GM06990 (cell line): ENCODE measurements around the gene PRSS16.

Source experiments
- DNase-seq: peaks from one replicate; pipeline ENCODE4 v3.0.0-alpha.2; 2011; ENCODE audit not compliant: insufficient read length; ENCODE audit errors: extremely low read depth
- H3K27me3 ChIP-seq: replicated peaks from 2 replicates; pipeline ENCODE4 v1.6.0; 2011; ENCODE audit warnings: low read length; ENCODE audit not compliant: control insufficient read depth, insufficient read depth
- H3K36me3 ChIP-seq: 2 replicates; pipeline ENCODE4 v1.5.1; 2011; ENCODE audit warnings: low read length; ENCODE audit not compliant: control insufficient read depth, insufficient read depth
- H3K4me3 ChIP-seq: replicated peaks from 2 replicates; pipeline ENCODE4 v1.5.1; 2011; ENCODE audit warnings: low read depth, mild to moderate bottlenecking, control low read depth, low read length
- TF ChIP-seq, protein P1 (sequence below): IDR thresholded peaks from 2 replicates; pipeline ENCODE4 v1.5.1; 2011; ENCODE audit warnings: low read length, control low read depth, mild to moderate bottlenecking, inconsistent platforms; ENCODE audit not compliant: insufficient read depth, poor library complexity, severe bottlenecking

Gene PRSS16

DNA sequence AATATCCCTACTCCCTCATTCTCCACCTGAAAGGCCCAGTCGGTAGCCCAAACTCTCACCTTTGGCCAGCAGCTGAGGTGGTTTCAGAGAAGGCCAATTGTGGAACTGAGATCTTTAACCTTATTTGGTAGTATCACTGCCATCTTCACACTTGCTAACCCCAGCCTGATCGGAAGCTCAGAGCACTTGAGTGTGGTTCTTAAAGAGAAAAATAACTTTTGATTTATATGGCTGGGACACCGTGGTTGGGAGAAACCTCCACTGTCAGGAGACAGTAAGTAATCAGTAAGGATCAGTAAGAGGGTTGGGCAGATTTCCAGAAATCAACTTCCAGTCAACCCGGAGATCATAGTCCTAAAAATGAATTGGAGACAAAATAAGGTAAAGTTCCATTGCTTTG is 22.8 kb upstream of the PRSS16 start:
- Histone ChIP-seq H3K36me3 (no peaks in the 10 kb centered on the region), H3K27me3 (no peaks in the 10 kb centered on the region), H3K4me3 (no peak overlapping the region)
- TF ChIP-seq, protein P1, sequence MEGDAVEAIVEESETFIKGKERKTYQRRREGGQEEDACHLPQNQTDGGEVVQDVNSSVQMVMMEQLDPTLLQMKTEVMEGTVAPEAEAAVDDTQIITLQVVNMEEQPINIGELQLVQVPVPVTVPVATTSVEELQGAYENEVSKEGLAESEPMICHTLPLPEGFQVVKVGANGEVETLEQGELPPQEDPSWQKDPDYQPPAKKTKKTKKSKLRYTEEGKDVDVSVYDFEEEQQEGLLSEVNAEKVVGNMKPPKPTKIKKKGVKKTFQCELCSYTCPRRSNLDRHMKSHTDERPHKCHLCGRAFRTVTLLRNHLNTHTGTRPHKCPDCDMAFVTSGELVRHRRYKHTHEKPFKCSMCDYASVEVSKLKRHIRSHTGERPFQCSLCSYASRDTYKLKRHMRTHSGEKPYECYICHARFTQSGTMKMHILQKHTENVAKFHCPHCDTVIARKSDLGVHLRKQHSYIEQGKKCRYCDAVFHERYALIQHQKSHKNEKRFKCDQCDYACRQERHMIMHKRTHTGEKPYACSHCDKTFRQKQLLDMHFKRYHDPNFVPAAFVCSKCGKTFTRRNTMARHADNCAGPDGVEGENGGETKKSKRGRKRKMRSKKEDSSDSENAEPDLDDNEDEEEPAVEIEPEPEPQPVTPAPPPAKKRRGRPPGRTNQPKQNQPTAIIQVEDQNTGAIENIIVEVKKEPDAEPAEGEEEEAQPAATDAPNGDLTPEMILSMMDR = no peak
- DNase-seq = no peak

DNA sequence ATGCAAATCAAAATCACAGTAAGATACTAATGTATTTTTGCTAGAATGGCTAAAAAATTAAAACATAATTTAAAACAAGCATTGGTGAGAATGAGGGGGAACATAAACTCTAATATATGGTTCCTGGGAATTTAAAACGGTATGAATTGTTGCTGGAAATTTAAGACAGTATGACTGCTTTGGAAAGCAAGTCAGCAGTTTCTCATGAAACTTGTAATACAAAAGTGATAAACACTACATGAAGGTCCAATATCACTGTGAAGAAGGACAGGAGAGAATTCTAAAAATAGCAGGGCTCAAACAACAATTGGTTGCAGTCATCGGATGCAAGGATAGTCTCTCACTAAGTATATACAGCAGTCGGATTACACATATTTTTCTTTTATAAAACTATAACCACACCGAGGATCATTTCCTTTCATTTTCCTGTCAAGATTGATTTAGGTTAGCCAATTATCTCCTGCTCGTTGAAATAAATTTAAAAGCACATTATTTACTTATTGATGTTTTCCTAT is 18.5 kb upstream of the PRSS16 start:
- DNase-seq = no peak
- no peaks in the 10 kb centered on the region for H3K36me3 ChIP-seq
- no peak overlapping the region for H3K4me3 ChIP-seq
- no peaks in the 10 kb centered on the region for H3K27me3 ChIP-seq
- TF ChIP-seq, protein P1 = no peak

DNA sequence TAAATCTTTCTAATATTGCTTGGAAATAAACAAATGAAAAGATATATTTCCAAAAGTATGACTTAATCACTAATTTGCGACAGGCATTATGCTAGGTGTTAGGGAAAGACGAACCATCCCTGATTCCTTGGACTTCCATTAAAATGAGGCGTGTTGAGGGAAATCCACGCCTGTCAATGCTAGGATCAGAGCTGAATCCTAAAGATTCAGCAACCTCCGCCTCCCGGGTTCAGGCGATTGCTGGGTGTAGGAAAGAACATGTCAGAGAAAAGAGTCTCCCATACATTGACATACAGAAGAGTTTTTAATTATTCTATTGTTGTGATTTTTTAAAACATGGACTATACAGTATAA is 16.8 kb upstream of the PRSS16 start:
- TF ChIP-seq, protein P1 = no peak
- Histone ChIP-seq H3K36me3 (no peaks in the 10 kb centered on the region), H3K27me3 (no peaks in the 10 kb centered on the region), H3K4me3 (no peak overlapping the region)
- DNase-seq = no peak

DNA sequence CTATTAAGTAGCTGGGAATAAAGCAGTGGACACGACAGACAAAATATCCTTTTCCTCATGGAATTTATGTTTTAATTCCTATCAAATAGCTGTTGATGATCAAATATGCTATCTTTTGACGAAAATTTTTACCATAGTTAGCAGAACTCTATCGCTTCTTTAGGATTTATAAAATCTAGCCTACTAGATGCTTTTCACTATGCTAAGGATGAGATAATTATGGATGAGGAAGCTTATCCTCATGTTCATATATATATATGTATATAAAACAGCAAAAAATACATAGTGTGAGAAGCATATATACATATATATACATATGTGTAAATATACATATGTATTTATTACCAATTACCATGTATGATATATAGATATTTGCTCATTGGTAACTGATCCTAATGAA is 12.9 kb upstream of the PRSS16 start:
- no peak for DNase-seq
- peak overlapping the region; percentile 46 for H3K4me3 ChIP-seq
- TF ChIP-seq, protein P1 = no peak
- no peaks in the 10 kb centered on the region for H3K36me3 ChIP-seq
- H3K27me3 ChIP-seq = no peaks in the 10 kb centered on the region; the same call in 1 of the 2 replicates

DNA sequence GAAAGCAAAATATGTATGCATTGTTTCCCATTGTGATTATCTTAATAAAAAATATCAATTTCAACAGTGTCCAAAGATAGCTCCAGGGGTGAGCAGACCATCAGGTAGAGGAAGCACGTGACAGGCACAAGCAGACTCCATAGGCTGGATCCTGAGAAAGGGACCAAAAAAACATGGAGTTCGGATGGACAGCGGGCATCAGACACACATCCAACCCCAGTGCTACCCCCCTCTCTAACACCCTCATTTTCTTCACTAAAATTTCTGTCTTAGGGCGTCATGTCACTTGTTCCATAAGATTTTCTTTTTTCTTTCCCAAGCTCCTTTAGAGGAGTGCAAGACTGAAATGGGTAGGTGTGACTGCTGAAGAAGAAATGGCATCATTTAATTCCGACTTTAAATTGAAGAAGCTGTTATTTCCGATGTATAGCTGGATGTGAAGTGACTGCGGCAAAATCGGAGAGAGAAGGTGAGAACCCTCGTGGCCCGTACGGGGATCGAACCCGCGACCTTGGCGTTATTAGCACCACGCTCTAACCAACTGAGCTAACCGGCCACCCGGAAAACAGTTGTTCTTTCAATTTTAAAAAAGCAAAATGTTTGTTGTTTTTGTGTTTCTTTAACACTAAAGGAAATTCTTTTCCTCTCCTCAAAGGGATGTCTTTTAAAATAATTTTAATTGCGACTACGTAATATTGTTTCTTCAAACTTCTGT is 10.3 kb upstream of the PRSS16 start:
- peak; percentile 72 for DNase-seq
- peak overlapping the region; percentile 58 for H3K4me3 ChIP-seq
- no peaks in the 10 kb centered on the region for H3K36me3 ChIP-seq
- no peaks in the 10 kb centered on the region; the same call in 1 of the 2 replicates for H3K27me3 ChIP-seq
- TF ChIP-seq, protein P1 = no peak
